GM10266 (cell line): Measurements from ENCODE around the gene FGD5.
"Not testable (repeated sequence)": the region's sequence is repeated elsewhere in the genome, so short reads cannot be mapped to it uniquely, and the experiment has no call there.

Experiments
- DNase-seq: peaks from one replicate; pipeline ENCODE4 v3.0.0; 2012; ENCODE audit errors: extremely low spot score
- TF ChIP-seq, protein P1 (sequence below): IDR thresholded peaks from 2 replicates; pipeline ENCODE4 v1.5.1; 2012; ENCODE audit warnings: mild to moderate bottlenecking, low read depth; ENCODE audit not compliant: control insufficient read depth, insufficient read depth; ENCODE audit errors: missing control alignments

Gene FGD5

DNA sequence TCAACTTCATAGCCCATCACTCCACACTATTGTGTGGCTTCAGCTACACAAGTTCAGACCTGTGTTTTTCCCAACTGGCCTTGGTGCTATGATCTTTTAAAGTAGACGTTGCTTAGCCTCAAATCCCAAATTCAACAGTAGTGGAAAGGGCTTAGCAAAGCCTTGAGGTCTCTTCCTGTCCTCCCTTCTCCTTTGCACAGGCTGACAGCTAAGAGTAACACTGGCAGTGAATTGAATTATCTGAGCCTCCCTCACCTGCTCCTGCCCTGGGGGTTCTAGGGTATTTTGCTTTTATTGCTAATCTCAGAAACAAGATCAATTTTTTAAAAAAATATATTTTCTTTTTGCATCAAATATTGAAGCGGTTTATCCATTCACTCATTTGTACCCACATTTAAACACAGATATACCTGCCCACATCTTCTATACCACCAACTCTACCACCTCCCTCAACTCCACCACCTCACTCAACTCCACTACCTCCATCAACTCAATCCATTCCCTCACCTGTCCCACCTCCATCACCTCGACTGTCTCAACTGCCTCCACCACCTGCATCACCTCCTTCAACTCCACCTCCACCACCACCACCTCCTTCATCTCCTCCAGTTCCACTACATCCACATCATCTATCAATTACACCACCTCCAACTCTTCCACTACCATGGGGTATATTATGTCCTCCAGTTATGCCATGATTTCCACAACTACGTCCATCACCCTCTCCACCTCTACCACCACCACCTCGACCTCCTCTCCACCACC, 10.1 kb upstream of the FGD5 start:
- no peak for DNase-seq
- TF ChIP-seq, protein P1, sequence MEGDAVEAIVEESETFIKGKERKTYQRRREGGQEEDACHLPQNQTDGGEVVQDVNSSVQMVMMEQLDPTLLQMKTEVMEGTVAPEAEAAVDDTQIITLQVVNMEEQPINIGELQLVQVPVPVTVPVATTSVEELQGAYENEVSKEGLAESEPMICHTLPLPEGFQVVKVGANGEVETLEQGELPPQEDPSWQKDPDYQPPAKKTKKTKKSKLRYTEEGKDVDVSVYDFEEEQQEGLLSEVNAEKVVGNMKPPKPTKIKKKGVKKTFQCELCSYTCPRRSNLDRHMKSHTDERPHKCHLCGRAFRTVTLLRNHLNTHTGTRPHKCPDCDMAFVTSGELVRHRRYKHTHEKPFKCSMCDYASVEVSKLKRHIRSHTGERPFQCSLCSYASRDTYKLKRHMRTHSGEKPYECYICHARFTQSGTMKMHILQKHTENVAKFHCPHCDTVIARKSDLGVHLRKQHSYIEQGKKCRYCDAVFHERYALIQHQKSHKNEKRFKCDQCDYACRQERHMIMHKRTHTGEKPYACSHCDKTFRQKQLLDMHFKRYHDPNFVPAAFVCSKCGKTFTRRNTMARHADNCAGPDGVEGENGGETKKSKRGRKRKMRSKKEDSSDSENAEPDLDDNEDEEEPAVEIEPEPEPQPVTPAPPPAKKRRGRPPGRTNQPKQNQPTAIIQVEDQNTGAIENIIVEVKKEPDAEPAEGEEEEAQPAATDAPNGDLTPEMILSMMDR, result no peak

DNA sequence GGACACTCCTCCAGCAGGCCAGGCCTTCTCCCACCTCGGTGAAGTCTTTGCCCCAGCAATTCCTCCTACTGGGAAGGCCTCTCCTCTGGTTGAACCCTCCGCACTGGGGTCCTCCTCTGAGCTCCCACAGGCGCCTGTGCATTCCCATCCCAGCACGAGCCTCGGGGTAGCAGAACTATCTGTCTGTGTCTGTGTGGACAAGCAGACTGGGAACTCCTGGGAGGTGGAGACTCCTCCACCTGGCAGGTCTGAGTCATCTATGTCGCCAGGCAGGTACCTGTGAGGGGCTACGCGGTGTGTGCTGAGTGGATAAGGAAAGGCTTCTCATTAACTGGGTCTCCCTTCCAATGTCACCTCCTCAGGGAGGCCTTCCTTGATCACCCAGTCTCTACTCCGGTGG, 9.2 kb upstream of the FGD5 start:
- not testable (repeated sequence) for DNase-seq

DNA sequence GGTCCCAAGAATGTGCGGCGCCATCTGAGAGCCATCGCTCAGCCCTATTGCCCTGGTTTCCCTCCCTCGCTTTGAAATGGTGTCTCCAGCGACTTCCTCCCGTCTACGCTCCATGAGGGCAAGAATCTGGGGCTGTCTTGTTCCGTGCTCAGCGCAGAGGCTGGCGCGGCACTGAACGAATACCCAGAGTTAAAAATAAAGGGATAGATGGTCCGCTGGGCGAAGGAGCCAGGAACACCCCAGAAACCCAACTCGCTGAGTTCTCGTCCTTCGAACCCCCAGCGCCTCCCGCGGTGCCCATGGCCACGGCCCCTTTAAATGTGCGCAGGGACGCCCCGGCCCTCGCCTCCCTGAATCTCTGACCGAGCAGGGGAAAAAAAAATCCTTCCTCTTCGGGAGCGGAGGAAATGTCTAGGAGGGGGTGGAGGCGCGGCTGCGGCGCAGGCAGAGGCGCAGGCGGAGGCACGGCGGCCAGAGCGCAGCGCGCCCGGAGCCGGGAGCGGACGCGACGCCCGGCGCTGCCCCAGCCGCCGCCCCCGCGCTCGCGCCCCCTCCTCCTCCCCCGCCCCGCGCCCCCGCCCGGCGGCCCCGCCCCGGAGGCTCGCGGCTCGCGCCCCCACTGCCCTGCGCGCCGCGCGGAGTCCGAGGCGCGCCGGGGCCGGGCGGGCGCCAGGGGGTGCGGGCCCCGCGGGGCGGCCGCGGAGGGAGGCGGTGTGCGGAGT, 8.5 kb upstream of the FGD5 start:
- DNase-seq, result no peak
- TF ChIP-seq, protein P1, result no peak

DNA sequence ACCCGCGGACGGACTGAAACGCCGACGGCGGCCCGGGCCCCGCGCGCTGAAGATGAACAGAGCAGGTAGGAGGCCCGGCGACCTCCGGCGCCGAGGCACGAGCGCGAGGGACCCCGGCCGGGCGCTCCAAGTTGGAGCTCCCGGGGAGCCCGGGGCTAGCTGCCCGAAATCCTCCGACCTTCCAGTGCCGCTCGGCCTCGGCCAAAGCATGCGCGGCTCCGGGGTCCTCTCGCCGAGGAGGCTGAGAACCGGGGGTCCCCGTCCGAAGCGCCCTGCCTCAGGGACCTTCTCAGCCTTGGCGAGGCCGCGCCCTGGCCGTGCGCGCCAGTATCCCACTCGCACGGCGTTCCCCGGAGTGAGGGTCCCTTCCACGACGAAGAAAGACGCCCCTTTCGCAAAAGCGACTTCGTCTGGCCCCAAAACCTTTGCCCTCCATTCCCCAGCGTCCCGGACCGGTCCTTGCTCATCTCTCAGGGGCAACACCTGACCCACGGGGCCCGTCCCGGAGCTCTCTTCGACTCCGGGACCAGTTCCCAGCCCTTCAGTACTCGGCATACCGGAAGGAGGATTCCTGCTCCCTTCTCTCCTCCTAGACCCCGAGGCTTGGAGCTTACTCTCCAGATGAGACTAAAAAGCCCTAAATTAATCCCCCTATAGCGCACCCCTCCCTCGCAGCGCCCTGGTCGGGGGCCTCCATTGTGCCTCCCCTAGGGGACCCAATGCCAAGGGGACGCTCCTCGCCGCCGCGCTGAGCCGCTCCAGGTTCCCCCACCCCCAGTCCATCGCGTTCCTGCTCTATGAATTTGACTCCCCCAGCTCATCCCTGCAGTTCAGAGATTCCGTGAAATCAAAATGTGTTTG, 7.7 kb upstream of the FGD5 start:
- TF ChIP-seq, protein P1, result no peak
- no peak for DNase-seq

DNA sequence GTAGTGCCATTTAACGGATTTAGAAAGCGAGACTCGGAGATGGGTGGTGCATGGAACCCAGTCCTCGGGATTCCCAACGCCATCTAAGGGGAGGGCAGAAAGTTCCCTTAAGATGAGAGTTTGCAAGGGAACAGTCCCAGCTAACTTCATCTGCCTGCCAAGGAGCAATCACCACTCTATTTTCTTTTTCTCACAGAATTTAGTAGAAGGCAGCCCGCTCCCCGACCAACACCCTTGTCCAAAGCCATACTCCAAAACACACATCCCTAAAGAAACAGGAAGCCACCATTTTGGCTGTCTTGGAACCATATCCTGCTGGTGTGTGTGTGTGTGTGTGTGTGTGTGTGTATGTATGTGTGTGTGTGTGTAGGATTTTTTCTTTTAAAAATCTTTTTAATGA, 7.1 kb upstream of the FGD5 start:
- no peak for DNase-seq

DNA sequence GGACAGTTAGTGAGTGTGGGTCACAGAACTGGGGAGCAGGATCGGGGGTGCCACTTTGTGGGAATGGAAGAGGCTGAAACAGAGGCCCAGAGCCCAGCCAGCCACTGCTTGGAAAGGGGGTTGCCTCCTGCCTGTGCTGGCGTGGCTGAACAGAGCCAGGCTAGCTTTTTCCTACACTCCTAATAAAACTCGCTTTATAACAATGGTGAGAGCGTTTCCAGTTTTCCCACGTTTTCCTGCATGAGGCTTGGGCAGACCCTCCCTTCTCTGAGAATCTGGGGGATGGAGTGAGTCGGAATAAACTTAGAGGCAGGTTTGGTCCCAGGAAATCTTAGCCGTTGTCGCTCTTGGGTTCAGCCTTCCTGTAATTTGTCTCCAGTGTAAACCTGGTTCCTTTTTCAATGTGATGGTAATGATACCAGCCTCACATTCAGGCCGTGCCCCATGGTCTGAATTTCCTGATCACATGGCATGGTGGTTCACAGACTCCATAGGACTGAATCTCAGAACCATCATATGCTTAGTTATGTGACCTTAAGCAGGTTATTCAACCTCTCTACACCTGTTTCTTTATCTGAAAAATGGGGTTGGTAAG, 6.5 kb upstream of the FGD5 start:
- no peak for DNase-seq
- TF ChIP-seq, protein P1, result no peak

More for the DNA sequence above, 7.1 kb upstream of the FGD5 start:
- TF ChIP-seq, protein P1, result no peak

DNA sequence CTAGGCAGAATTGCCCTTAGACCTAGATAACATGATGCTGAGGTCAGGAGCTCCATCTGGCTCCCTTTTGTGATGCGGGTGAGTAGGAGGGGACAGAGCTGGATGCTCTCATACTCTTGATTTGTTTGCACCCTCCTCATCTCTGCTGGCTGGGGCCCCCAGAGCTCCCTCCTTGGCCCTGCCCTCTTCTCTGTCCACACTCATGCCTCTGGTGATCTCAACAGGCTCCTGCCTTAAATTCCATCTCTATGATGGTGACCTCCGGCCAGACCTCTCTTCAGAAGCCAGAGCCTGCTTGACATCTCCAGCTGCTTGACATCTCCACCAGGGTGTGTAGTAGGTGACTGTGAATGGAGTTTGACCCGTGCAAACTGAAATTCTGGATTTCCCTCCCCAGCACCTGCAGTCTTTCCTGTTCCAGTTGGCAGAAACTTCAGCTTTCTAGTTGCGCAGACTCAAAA, 4.3 kb upstream of the FGD5 start:
- DNase-seq, result no peak

More for the DNA sequence above, 4.3 kb upstream of the FGD5 start:
- TF ChIP-seq, protein P1, result no peak
